Smooth muscle cell (in vitro differentiated cells): ENCODE measurements around the gene MVB12B. TPM values are rescaled to one million over a fixed set of nuclear protein-coding genes. Genes with fewer than 3 reads are reported as not detected.

ENCODE experiments used
- DNase-seq: peaks from one replicate; lab custom pipeline; 2025; ENCODE audit not compliant: unreplicated experiment; lab: John Stamatoyannopoulos, UW
- H2AFZ ChIP-seq: fragments of 200-600 bp; sonication (generic); 2 replicates; pipeline ENCODE4 v1.6.0; 2016; ENCODE audit warnings: antibody characterized with exemption, low read depth, mild to moderate bottlenecking
- H3F3A ChIP-seq: fragments of 200-600 bp; sonication (generic); 2 replicates; pipeline ENCODE4 v1.6.0; 2017; ENCODE audit warnings: antibody characterized with exemption, low read depth
- H3K27ac ChIP-seq: fragments of 200-600 bp; sonication (generic); 2 replicates; pipeline ENCODE4 v1.5.1; 2016; ENCODE audit warnings: low read depth, mild to moderate bottlenecking
- H3K27me3 ChIP-seq: fragments of 200-600 bp; sonication (generic); 2 replicates; pipeline ENCODE4 v1.6.1; 2016; ENCODE audit warnings: low read depth, mild to moderate bottlenecking
- H3K36me3 ChIP-seq: fragments of 200-600 bp; sonication (generic); 2 replicates; pipeline ENCODE4 v1.5.1; 2016; ENCODE audit warnings: low read depth
- H3K4me1 ChIP-seq: fragments of 200-600 bp; sonication (generic); 2 replicates; pipeline ENCODE4 v1.5.1; 2016; ENCODE audit warnings: low read depth
- H3K4me2 ChIP-seq: fragments of 200-600 bp; sonication (generic); 2 replicates; pipeline ENCODE4 v1.6.0; 2016; ENCODE audit warnings: mild to moderate bottlenecking
- H3K4me3 ChIP-seq: fragments of 200-600 bp; sonication (generic); 2 replicates; pipeline ENCODE4 v1.5.1; 2016; ENCODE audit warnings: mild to moderate bottlenecking
- H3K79me2 ChIP-seq: fragments of 200-600 bp; sonication (generic); 2 replicates; pipeline ENCODE4 v1.6.0; 2016; ENCODE audit warnings: low read depth, mild to moderate bottlenecking
- H3K9ac ChIP-seq: fragments of 200-600 bp; sonication (generic); 2 replicates; pipeline ENCODE4 v1.6.0; 2016; ENCODE audit warnings: low read depth
- H3K9me3 ChIP-seq: fragments of 200-600 bp; sonication (generic); replicated peaks from 2 replicates; pipeline ENCODE4 v1.5.1; 2016; ENCODE audit warnings: low read depth
- H4K20me1 ChIP-seq: fragments of 200-600 bp; sonication (generic); 2 replicates; pipeline ENCODE4 v1.6.0; 2016; ENCODE audit warnings: low read depth
- WGBS: methylation state at CpG from one replicate; pipeline ENCODE4 v1.1.7; 2016; ENCODE audit warnings: low lambda C conversion rate; 5-methylcytosine and 5-hydroxymethylcytosine counted together
- polyA plus RNA-seq: library from polyadenylated mRNA; unstranded; fragments of >200 nt; fragmentation: Nextera tagmentation; extraction: Ambion mirVana; gene quantifications from 2 replicates; pipeline ENCODE4 v1.2.1, GENCODE V29; 2016
- total RNA-seq: library from RNA; depleted of rRNA; stranded (reverse); fragments of >200 nt; gene quantifications from 2 replicates; pipeline ENCODE4 v1.2.3, GENCODE V29; 2014
- TF ChIP-seq, protein P1 (sequence below): fragments of 200-600 bp; sonication (generic); IDR thresholded peaks from 2 replicates; pipeline ENCODE4 v1.5.1; 2017; ENCODE audit warnings: borderline replicate concordance, mild to moderate bottlenecking, antibody characterized with exemption; ENCODE audit not compliant: insufficient read depth, poor library complexity, severe bottlenecking

MVB12B gene
- total and polyA plus RNA-seq, 2 experiments from 2014 or later = 4.3 to 5.4 TPM

DNA sequence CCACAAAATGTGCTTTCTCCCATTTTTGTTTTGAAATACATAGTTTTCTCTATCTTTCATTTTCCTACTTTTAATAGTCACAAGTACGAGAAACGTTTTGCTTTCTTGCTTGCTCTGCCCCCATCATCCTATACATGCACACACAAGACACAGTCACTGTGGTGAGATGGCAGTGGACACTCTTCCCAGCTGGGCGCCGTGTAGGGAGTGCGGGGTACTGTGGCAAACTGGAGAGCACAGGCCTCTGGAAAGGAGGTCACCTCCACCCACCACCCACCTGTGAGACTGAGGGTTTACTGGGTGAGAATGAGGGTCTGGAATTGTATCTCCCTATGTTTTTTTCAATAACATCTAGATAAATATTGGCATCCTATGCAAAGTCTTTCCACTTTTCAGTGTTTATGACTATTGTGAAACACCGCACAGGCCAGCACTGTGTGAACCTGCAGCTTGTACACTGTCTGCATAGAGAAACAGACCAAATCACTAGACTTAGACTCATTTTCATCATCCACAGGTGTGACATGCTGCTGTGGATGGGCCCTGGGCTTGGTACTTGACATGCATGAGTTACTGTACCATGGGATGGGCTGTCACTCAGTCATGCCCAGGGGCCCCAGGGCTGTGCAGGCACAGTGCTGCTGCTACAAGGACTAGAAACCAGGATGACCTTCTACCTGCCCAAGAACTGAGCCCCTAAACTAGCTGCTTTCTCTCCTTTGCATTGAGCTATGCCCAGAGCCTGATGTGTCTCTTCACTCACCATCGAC is 169.0 kb downstream of the MVB12B start:
- Histone ChIP-seq H3K36me3 (no peaks in the 10 kb centered on the region), H3F3A (no peaks in the 10 kb centered on the region), H3K4me1 (peaks cover 4% of the 10 kb centered on the region), H3K4me3 (no peak overlapping the region), H3K79me2 (no peaks in the 10 kb centered on the region), H3K27me3 (peaks cover 10% of the 10 kb centered on the region), H3K9ac (no peak overlapping the region), H3K27ac (no peak overlapping the region), H2AFZ (no peak overlapping the region), H3K9me3 (no peaks in the 10 kb centered on the region), H3K4me2 (no peak overlapping the region), H4K20me1 (peaks cover 7% of the 10 kb centered on the region)
- TF ChIP-seq, protein P1, sequence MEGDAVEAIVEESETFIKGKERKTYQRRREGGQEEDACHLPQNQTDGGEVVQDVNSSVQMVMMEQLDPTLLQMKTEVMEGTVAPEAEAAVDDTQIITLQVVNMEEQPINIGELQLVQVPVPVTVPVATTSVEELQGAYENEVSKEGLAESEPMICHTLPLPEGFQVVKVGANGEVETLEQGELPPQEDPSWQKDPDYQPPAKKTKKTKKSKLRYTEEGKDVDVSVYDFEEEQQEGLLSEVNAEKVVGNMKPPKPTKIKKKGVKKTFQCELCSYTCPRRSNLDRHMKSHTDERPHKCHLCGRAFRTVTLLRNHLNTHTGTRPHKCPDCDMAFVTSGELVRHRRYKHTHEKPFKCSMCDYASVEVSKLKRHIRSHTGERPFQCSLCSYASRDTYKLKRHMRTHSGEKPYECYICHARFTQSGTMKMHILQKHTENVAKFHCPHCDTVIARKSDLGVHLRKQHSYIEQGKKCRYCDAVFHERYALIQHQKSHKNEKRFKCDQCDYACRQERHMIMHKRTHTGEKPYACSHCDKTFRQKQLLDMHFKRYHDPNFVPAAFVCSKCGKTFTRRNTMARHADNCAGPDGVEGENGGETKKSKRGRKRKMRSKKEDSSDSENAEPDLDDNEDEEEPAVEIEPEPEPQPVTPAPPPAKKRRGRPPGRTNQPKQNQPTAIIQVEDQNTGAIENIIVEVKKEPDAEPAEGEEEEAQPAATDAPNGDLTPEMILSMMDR = no peak
- 97% methylated on average over 6 of the region's 7 CpGs for WGBS
- no peak for DNase-seq

DNA sequence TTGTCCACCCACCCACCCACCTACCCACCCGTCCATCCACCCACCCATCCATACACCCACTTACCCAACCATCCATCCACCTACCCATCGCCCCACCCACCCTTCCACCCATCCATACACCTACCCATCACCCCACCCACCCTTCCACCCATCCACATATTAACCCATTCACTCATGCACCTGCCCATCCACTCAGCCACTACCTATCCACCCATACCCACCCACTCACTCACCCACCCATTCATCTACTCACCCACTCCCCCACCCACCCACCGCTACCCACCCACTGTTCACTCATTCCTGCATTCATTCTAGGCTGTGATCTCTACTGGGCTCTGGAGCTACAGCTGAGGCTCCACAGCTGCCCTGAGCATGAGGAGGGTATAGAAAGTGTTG is 169.6 kb downstream of the MVB12B start:
- Histone ChIP-seq H3K27ac (no peak overlapping the region), H3K9ac (no peak overlapping the region), H3K9me3 (no peaks in the 10 kb centered on the region), H2AFZ (no peak overlapping the region), H4K20me1 (peaks cover 9% of the 10 kb centered on the region), H3K27me3 (peaks cover 11% of the 10 kb centered on the region), H3K4me2 (no peak overlapping the region), H3K4me1 (peaks cover 4% of the 10 kb centered on the region), H3K79me2 (no peaks in the 10 kb centered on the region), H3K4me3 (no peak overlapping the region), H3F3A (no peaks in the 10 kb centered on the region), H3K36me3 (no peaks in the 10 kb centered on the region)
- TF ChIP-seq, protein P1 = no peak
- no peak for DNase-seq
- 100% methylated on average over 1 of the region's 3 CpGs for WGBS

DNA sequence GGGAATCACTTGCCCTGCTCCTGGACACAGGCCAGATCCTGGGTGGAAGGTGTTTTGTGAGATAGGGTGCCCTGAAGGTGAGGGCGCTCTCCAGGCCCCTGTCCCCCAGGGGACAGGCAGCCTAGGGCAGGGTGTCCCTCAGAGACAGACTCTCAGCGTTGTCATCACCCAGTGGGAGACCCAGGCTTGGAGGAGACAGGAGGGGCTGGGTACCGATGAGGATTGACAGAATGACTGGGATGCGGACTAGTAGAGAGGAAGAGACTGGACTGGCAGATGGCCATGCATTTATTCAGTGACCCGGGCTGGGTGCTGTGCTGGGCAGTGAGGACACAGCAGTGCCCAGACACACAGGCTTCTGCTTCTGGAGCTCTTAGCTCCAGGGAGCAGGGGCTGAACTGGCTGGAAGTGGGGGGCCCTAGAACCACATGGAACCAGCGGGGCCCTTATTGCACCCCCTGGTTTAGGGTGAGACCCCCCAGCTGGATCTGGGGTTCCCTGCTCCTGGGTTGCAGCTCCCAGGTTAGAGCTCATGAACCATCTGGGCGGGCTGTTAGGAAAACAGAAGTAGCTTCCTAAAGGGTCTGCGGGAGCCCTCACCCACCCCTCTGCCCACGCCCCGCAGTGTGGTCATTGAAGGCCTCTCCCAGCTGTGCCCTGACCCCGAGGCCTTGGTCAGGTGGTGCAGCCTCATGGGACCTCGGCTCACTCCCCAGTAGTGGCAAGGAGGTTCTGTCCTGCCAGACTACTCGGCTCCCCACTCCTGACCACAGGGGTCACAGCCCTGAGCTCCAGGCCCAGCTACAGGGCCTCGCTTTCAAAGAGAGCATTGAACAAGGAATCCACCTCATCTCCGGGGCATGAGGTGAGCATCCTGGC is 170.4 kb downstream of the MVB12B start:
- H3K4me2 ChIP-seq = no peak overlapping the region
- 95% methylated on average over 15 of the region's 15 CpGs for WGBS
- no peak overlapping the region for H3K27ac ChIP-seq
- H3K79me2 ChIP-seq = no peaks in the 10 kb centered on the region
- H3K4me3 ChIP-seq = no peak overlapping the region
- TF ChIP-seq, protein P1 = no peak
- H3K9ac ChIP-seq = no peak overlapping the region
- no peak overlapping the region for H2AFZ ChIP-seq
- H3F3A ChIP-seq = no peaks in the 10 kb centered on the region
- DNase-seq = no peak
- peaks cover 9% of the 10 kb centered on the region for H4K20me1 ChIP-seq
- peaks cover 11% of the 10 kb centered on the region for H3K27me3 ChIP-seq
- H3K9me3 ChIP-seq = no peaks in the 10 kb centered on the region
- H3K36me3 ChIP-seq = no peaks in the 10 kb centered on the region
- H3K4me1 ChIP-seq = peaks cover 4% of the 10 kb centered on the region
